ENCODE data around the gene NR4A1. TPM values are rescaled to one million over a fixed set of nuclear protein-coding genes. Genes with fewer than 3 reads are reported as not detected.
A peak's percentile ranks its signal among the peaks of the same experiment; 100 is the strongest.

The NR4A1 gene
- total and polyA plus RNA-seq, 9 of the 15 experiments (the other 6 are each of a cell fraction or from before 2014, with no cell fraction given) = 0.07 to 4.7 (median 1.9) TPM; not detected in 1

- peak; percentile 63 for TF ChIP-seq PHF20 (IDR thresholded peaks at IDR 0.05; ENCODE audit: partially characterized antibody)
- TF ChIP-seq ELF4 (CRISPR knock-in tag; IDR thresholded peaks at IDR 0.05) = peak; percentile 87; the same call in 1 of the 2 replicates
- TF ChIP-seq ZNF239 (CRISPR knock-in tag; IDR thresholded peaks at IDR 0.05) = no peak
- peak; percentile 76; the same call in 1 of the 2 replicates for TF ChIP-seq HBP1 (CRISPR knock-in tag; IDR thresholded peaks at IDR 0.05)
- no peak for TF ChIP-seq ZNF282 (CRISPR knock-in tag; IDR thresholded peaks at IDR 0.05)
- TF ChIP-seq ARID3A (IDR thresholded peaks at IDR 0.05; ENCODE audit: borderline replicate concordance, low read depth, low read length) = 0 out of 2 replicates have a peak, but pooled peaks have one; percentile 21
- no peak for TF ChIP-seq BRD4 (IDR thresholded peaks at IDR 0.05)
- TF ChIP-seq PTBP1 (IDR thresholded peaks at IDR 0.05; ENCODE audit: low read depth, low read length) = 0 out of 2 replicates have a peak, but pooled peaks have one; percentile 46
- no peak for TF ChIP-seq USF2 (CRISPR knock-in tag; IDR thresholded peaks at IDR 0.05)
- TF ChIP-seq, protein P1, sequence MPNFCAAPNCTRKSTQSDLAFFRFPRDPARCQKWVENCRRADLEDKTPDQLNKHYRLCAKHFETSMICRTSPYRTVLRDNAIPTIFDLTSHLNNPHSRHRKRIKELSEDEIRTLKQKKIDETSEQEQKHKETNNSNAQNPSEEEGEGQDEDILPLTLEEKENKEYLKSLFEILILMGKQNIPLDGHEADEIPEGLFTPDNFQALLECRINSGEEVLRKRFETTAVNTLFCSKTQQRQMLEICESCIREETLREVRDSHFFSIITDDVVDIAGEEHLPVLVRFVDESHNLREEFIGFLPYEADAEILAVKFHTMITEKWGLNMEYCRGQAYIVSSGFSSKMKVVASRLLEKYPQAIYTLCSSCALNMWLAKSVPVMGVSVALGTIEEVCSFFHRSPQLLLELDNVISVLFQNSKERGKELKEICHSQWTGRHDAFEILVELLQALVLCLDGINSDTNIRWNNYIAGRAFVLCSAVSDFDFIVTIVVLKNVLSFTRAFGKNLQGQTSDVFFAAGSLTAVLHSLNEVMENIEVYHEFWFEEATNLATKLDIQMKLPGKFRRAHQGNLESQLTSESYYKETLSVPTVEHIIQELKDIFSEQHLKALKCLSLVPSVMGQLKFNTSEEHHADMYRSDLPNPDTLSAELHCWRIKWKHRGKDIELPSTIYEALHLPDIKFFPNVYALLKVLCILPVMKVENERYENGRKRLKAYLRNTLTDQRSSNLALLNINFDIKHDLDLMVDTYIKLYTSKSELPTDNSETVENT (CRISPR knock-in tag; IDR thresholded peaks at IDR 0.05) = peak; percentile 99
- TF ChIP-seq DNMT1 (IDR thresholded peaks at IDR 0.05) = 0 out of 2 replicates have a peak, but pooled peaks have one; percentile 90
- TF ChIP-seq, protein P2, sequence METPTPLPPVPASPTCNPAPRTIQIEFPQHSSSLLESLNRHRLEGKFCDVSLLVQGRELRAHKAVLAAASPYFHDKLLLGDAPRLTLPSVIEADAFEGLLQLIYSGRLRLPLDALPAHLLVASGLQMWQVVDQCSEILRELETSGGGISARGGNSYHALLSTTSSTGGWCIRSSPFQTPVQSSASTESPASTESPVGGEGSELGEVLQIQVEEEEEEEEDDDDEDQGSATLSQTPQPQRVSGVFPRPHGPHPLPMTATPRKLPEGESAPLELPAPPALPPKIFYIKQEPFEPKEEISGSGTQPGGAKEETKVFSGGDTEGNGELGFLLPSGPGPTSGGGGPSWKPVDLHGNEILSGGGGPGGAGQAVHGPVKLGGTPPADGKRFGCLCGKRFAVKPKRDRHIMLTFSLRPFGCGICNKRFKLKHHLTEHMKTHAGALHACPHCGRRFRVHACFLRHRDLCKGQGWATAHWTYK (CRISPR knock-in tag; IDR thresholded peaks at IDR 0.05) = peak; percentile 52; the same call in 1 of the 2 replicates
- TF ChIP-seq PATZ1 (CRISPR knock-in tag; IDR thresholded peaks at IDR 0.05; ENCODE audit: borderline replicate concordance) = no peak
- peak; percentile 98 for TF ChIP-seq NKRF (IDR thresholded peaks at IDR 0.05; ENCODE audit: borderline replicate concordance)
These were observed 18.3 kb downstream of the NR4A1 start, which contains the start of gene ATG101 (continued) for GRCh38 chr12:52069327-52070184.

Data from K562 (cell line).